HG02840 (cell line): ENCODE data around the gene WDFY1.
A peak's percentile ranks its signal among the peaks of the same experiment; 100 is the strongest.

Source experiments
- ATAC-seq: cut with Tn5 transposase; IDR thresholded peaks from one replicate; pipeline ENCODE4 v1.9.1; 2021; ENCODE audit warnings: mild to moderate bottlenecking, moderate library complexity, moderate number of reproducible peaks; ENCODE audit not compliant: unreplicated experiment, low FRiP score

WDFY1 gene

DNA sequence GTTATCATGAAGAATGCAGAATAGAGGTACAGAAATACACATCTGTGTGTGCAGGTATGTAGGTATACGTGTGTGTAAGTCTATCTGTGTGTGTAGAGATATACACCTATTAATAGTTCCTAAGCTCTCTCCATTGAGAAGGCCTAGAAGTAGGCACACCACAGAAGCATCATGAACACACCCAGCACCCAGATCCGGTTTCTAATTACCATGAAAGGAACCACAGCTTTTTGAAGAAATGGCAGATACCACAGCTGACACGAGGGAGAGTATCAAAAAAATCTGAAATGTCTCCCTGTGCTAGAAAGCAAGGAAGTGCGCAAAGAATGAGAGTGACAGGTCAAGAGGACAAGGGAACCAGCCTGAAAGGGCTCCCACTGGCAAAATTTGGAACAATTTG lies 80.0 kb downstream of the WDFY1 start:
- no peak for ATAC-seq

DNA sequence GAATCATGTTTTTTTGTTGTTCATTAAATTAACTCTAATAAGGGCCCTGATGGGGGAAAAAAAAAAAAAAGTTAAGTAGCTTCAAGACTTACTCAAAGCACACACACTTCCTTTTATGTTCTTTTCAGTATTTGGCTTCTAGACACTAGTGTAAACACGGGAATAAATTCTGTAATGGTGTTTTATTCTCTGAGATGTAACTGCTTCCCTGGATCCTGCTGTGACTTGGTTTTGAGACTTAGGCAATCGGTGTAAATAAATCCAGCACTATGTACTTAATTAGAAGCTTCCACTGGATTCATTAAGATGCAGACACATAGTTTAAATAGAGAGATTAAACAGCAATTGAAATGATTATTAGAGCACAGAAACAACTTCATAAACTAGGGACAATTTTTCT lies 81.6 kb downstream of the WDFY1 start:
- no peak for ATAC-seq

DNA sequence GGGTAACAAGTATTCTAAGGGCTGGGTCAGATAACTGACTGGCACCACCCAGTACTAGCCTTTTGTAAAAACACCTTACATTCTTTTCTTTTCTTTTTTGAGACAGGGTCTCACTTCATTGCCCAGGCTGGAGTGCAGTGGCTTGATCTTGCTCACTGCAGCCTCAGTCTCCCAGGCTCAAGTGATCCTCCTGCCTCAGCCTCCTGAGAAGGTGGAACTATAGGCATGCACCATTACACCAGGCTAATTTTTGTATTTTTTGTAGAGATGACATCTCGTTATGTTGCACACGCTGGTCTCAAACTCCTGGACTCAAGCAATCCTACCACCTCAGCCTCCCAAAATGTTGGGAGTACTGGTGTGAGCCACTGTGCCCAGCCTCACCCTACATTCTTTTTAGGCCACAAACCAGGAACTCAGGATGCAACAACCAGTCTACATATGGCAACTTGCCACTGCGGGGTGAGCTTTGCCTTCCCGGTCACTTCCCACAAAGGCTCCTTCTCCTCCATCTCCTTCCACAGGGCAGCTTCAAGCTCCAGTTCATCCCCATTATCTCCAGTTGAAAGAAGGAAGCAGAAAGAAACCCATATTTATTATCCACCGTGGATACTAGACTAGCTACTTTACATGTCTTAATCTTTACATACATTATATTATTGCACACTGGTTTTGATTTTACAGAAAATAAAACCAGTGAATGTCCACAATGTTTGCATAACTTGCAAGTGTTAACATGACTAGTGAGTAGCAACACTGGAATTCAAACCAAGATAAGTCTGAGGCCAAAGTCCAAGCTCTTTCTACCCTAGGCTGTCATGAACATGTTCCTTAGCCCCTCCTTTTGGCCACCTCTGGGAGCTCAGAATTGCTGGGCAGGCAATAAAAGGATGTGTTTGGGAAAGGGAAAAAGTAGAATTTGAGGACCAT lies 84.1 kb downstream of the WDFY1 start:
- no peak for ATAC-seq

DNA sequence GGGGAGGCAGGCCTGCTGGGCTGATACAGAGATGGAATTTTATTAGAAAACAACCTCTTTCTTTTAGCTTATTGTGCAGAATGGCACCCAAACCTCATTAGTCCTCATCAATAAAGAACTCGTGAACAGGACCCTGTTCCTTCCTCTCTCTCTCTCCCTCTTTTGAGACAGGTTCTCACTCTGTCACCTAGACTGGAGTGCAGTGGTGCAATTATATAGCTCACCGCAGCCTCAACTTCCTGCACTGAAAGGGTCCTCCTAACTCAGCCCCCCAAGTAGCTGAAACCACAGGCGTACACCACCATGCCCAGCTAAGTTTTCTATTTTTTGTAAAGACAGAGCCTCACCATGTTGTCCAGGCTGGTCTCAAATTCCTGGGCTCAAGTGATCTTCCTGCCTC lies 86.1 kb downstream of the WDFY1 start:
- no peak for ATAC-seq

DNA sequence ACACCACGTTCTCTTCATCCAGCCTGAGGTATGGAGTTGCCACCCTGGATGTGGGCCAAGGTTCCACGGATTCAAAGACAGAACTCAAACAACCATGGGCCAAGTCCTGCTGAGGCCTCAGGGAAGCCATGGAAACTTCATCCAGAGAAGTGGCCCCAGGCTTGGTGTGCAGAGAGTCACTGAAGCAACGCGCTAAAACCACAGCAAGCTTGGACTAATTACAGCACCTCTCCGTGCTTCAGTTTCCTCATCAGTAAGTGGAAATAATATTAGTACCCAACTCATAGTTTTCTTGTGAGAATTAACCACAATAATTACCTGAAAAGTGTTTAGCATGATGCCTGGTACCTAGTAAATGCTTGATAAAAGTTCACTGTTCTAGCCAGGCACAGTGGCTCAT lies 88.6 kb downstream of the WDFY1 start:
- ATAC-seq: no peak

DNA sequence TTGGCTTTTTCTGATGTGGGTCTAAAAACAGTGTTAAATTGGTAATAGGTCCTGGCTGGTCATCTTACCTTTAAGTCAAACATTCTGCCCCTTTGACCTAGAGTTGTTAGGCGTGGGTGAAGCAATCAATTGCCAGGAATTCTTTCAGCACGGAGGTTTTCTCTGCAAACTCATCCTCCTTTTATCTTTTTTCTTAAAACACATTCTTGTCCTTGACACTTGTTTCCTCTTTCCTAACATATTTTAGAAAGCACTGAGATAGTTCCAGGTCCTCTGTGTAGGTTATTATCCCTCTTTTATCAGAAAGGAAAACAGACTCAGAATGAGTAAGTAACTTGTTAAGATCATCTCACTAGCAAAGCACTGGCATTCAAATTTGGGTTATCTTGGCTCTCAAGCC lies 89.1 kb downstream of the WDFY1 start:
- no peak for ATAC-seq

DNA sequence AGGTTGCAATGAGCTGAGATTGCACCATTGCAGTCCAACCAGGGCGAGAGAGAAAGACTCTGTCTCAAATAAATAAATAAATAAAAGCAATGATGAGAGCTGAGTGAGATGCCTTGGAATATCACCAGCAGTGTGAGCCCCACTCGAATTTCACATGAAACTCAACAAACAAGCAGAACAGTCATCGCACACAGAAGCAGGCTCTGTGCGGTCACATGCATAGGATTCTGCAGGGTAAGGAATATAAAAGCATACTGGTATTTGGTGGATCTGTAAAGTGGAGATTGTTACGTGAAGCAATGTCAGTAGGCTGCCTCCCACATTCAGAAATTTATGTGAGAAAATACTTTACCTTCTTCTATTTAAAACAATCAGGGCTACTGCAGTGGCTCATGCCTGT lies 89.7 kb downstream of the WDFY1 start:
- no peak for ATAC-seq

DNA sequence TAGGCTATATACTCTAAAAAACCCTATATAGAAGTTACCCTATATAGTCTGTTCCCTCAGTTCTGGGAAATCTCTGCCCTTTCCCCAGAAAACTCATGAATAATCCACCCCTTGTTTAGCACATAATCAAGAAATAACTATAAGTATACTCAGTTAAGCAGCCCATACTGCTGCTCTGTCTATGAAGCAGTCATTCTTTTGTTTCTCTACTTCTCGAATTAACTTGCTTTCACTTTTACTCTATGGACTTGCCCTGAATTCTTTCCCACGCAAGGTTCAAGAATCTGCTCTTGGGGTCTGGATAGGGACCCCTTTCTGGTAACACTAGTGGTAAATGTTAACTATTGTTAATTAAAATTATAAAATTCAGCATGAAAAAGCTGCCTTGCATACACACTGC lies 90.4 kb downstream of the WDFY1 start:
- ATAC-seq: no peak

DNA sequence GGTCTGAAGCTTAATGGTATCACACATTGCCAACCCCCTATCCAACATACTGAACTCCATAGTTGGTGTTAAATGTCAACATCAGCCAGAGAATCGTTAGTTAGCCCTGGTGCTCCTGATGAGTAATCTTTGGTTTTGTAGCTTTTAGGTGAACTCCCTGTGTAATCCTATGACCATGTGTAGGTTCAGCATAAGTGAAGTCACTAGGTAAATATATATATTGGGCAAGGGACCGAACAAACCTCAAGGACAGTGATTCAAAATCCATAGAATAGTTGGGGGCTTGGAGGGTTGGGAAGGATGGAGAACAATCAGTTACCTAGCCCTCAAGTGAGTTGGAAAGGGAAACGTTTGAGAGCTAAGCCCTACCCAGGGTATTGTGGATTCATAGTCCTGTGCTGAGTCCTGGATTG lies 91.7 kb downstream of the WDFY1 start:
- ATAC-seq: no peak

DNA sequence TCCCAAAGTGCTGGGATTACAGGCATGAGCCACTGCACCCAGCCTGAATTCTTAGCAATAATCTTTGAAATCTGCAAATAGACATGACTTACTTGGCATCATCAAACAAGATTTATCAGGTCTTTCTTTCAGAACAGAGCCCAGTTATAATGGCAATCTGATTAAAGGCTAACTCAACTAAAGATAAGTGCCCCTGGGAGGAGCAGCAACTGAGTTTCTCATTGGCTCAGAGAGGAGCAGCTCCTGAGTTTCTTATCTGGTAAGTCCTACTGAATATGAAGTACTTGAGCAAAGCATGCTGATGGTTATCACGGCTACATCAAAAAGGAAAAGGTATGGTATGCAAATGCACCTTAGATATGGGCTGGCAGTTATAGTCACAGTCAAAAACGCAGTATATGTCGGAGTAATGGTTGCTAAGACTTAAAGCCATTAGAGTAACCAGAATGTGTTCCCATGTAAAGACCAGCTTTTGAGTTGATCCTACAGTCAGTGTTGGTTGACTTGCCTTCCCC lies 92.8 kb downstream of the WDFY1 start:
- ATAC-seq: no peak

DNA sequence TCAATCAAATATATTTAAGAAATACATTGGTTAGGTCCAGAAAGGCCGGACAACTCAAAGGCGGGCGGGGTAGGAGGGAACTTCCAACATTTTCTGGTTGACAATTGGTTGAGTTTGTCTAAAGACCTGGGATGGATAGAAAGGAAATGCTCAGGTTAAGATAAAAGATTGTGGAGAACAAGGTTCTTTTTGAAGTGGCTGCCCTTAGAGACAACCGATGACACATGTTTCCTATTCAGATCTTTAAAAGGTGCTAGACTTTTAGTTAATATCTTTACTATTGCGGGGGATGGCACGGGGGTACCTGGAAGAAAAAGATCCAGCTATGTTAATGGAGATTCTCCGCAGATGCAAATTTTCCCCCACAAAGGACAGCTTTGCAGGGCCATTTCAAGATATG lies 97.7 kb downstream of the WDFY1 start:
- ATAC-seq: no peak

DNA sequence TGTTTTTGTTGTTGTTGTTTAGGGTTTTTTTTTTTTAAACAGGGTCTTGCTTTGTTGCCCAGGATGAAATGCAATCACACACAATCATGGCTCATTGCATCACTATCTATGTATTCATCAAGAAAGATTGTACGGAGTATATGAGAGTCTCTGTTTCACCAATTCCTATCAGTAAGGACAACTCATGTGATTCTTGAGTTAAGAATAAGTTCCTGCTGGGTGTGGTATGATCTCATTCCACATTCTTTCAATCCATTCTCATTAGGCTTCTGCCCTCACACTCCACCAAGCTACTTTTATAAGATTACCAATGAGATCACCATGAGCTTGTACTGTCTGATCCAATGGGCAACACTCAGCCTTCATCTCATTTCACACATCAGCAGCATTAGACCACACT lies 98.6 kb downstream of the WDFY1 start:
- ATAC-seq: no peak

DNA sequence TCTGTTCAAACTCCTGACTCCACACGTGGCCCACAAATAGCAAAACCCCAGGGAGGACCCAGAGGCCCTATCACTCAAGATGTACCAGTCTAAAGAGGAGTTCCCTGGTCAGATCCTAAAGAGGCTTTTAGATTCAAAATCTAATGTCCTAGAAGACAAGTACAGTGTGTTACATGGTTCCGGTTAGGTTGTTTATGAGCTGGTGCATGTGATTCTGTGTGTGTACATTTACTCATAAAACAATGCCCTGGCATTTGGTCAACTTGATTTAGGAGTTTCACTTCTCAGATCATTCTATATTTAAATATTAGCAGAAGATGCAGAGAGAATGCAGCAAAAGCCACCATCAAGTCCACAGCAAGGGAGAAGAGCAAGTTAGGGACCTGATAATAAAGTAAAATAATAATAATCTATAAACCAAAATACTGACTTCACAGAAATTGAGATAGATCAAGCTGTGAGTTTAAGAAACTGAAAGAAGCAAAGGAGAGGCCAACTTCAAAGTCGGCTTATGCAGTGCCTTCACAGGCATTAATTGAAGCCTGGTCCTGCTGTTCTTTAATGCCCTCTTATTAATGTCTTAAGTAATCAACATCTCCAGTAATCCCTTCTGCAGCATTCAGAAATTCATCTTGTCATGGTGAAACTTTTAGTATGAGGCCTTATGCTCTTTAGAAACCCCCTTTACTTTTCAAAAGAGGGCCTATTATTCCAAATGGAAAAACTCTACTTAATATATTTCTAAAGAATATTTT lies 103.5 kb downstream of the WDFY1 start:
- no peak for ATAC-seq

DNA sequence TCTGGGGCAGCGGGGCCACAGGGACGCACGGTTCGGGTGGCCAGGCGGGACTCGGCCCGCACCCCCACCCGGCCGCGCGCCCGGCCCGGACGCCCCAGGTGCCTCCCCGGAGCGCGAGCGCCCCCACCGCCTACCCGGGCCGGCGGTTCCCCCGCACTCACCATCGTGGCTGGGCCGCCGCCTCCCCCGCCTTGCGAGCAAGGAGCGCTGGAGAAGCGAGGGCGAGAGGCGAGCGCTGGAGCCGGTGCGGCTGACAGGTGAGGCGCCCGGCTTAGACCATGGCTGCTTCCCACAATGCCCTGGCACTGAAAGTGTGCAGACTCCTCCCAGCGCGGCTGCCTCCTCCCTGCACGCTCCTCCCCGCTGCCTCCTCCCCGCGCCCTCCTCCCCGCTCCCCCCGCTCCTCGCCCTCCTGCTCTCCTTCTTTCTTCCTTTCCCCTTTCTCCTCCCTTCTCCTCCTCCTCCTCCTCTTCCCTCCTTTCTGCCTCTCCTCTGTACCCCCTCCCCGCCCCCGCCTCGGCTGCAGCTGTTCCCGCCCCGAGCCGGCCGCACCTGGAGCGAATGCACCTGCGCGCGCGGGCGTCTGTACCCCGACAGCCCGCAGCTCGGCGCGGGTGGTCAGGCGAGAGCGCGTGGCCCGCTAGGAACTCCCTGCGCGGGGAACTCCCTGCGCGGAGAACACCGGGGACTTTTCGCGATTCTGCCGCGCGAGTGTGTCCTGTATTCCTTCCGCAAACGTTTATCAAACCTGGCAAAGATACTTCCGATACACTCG lies 107.7 kb downstream of the WDFY1 start, which contains the start of gene AP1S3:
Gene AP1S3 (minus strand): TSS at position 296 of the 775 bp plus-strand sequence. CDS start 132 bp downstream, at position 164.
- peak; percentile 73 for ATAC-seq

DNA sequence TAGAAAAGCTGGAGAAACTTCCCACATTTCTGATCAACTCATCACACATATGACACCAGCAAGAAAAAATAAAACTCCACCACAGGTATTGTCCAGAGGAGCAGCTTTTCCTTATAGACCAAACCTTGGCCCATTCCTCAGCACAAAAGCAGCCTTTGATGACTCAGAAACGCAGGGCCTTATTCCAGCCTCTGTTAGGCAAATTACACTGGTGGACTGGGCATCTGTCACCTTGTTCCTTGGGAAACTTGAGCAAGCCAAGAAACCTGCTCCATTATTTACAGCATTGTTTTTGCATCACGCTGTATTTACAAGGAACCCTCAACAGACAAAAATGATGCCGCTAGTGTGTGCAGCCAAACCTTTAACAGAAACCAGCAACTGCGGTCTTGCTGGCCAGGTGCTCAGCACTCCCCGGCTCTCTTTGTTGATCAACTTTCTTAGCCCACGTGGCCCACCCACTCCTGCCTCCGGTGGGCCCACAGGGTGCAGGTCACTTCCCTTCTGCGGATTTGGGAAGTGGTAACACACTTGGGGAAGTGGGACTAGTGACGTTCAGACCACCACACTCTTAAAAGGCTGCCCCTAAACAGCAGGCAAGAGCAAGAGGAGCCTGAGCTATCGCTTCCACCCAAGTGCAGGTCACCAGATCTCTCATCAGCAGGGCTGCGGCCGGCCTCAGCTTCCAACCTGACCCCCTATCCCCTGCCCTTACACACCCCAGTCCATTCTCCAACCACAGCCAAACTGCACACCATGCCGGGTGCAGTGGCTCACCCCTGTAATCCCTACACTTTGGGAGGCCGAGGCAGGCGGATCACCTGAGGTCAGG lies 109.2 kb downstream of the WDFY1 start:
- ATAC-seq: peak; percentile 47

DNA sequence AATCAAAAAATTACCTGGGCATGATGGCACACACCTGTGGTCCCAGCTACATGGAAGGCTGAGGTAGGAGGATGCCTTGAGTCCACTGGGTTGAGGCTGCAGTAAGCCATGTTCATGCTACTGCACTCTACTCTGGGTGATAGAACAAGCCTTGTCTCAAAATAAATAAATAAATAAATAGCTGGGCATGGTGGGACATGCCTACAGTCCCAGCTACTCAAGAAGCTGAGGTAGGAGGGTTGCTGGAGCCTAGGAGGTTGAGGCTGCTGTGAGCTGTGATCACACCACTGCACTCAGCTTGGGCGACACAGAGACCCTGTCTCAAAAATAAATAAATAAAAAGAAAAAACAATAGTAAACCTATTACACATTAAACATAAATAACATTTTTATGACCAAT lies 110.7 kb downstream of the WDFY1 start:
- ATAC-seq: no peak

DNA sequence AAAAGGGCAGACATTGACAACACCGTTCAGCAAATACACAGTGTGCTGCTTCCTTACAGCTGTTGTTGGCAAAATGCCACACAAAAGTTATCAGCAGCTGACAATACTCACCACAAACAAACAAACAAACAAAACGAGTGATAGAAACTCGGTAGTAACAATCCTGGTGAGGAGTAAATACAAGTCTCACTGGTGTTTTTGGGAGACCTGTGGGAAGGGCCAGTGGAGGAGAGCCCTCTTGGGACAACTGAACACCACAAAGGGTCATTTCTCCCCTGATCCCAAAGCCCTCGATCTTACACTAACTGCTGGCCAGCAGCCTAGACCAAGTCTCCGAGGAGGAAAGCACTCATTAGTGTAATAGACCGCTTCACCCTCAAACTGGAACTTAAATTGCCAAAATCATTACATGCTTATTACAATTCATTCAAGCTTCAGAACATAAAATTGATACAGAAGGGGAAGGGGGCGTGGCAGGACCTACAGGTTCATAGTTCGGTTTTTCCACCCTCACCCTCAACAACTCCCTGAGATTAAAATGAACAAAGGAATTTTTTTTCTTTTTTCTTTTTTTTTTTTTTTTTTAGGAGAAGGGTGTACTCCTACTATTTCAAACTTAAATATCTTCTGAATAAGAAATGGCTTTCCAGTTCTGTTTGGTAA lies 112.8 kb downstream of the WDFY1 start:
- ATAC-seq: no peak

DNA sequence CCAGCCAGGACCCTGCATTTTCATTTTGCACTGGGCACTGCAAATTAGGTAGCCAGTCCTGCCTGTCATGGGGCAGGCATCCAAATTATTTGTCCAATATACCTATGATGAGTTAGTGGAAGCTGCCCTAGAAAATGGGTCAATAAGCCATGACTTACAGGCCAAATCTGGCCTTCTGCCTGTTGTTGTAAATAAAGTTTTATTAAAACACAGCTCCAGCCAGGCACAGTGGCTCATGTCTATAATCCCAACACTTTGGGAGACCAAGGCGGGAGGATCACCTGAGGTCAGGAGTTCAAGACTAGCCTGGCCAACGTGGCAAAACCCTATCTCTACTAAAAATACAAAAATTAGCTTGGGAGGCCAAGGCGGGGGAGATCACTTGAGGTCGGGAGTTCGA lies 116.0 kb downstream of the WDFY1 start:
- no peak for ATAC-seq

DNA sequence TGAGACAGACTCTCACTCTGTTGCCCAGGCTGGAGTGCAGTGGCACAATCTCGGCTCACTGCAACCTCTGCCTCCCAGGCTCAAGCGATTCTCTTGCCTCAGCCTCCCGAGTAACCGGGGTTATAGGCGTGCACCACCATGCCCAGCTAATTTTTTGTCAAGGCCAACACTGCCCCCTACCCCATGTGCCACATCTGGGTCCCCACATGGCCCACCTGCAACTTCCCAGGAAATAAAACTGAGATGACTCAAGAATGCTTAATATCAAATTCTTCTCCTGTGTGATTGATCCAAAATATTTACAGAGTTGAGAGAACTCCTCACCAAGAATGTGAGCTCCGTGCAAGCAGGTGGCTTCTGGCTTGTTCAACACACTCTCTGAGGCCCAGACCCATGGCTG lies 116.8 kb downstream of the WDFY1 start:
- ATAC-seq: no peak
